ENCODE data around the gene TMEM225B. TPM values are rescaled to one million over a fixed set of nuclear protein-coding genes. Genes with fewer than 3 reads are reported as not detected.
A peak's percentile ranks its signal among the peaks of the same experiment; 100 is the strongest.
"Not testable (repeated sequence)": the region's sequence is repeated elsewhere in the genome, so short reads cannot be mapped to it uniquely, and the experiment has no call there.

Gene TMEM225B
- total RNA-seq, 1 experiment from 2014 or later = not detected

DNA sequence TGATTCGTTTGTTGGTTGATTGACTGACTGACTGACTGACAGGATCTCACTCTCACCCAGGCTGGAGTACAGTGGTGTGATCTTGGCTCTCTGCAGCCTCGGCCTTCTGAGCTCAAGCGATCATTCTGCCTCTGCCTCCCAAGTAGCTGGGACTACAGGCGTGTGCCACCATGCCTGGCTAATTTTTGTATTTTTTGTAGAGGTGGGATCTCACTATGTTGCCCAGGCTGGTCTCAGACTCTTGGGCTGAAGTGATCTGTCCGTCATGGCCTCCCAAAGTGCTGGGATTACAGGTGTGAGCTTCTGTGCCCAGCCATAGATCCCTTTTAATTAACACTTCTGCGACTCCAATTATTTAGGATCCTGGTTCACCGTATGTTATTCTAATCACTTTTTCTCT is 29.3 kb upstream of the TMEM225B start:
- H3K9me3 ChIP-seq, DNase-seq, H3K27me3 ChIP-seq, H3K4me3 ChIP-seq: not testable (repeated sequence)
- H3K36me3 ChIP-seq = peaks cover 59% of the 10 kb centered on the region

GRCh38 chr7:99571768-99572167 is 26.3 kb upstream of the TMEM225B start:
- Histone ChIP-seq H3K36me3 (peaks cover 40% of the 10 kb centered on the region), H3K27me3 (no peaks in the 10 kb centered on the region), H3K4me3 (no peak overlapping the region), H3K9me3 (no peaks in the 10 kb centered on the region)
- no peak for DNase-seq

DNA sequence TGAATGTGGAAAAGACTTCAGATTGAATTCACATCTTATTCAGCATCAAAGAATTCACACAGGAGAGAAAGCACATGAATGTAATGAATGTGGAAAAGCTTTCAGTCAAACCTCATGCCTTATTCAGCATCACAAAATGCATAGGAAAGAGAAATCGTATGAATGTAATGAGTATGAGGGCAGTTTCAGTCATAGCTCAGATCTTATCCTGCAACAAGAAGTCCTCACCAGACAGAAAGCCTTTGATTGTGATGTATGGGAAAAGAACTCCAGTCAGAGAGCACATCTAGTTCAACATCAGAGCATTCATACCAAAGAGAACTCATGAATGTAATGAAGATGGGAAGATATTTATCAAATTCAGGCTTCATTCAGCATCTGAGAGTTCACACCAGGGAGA is 24.8 kb upstream of the TMEM225B start:
- Histone ChIP-seq H3K27me3 (no peaks in the 10 kb centered on the region), H3K36me3 (peaks cover 40% of the 10 kb centered on the region), H3K9me3 (no peaks in the 10 kb centered on the region), H3K4me3 (no peak overlapping the region)
- DNase-seq = no peak

DNA sequence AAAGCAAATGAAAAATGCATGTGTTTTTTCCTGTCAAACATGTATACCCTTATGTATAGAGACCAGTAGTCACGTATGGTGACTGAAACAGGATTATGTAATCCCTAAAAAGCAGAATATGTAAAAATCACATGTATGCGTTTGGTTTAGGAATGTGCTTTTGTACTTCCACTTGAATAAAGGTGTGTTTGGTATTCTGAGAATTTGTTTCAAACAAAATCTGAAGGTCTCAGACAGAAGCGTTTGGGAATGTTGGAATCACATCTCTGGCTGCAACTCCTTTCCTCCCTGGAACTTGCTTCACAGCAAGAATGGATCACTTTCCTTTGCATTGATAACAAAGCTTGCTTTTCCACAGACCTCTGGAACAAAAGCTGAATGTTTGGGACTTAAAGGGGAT is 21.8 kb upstream of the TMEM225B start:
- Histone ChIP-seq H3K9me3 (no peaks in the 10 kb centered on the region), H3K27me3 (no peaks in the 10 kb centered on the region), H3K4me3 (no peak overlapping the region), H3K36me3 (peaks cover 28% of the 10 kb centered on the region)
- no peak for DNase-seq

- Histone ChIP-seq H3K27me3 (no peaks in the 10 kb centered on the region), H3K9me3 (no peaks in the 10 kb centered on the region), H3K4me3 (no peak overlapping the region), H3K36me3 (peaks cover 4% of the 10 kb centered on the region)
- no peak for DNase-seq
Measured at GRCh38 chr7:99579281-99579955, 18.6 kb upstream of the TMEM225B start.

- DNase-seq = no peak
- Histone ChIP-seq H3K4me3 (peak overlapping the region; percentile 20; the same call in 1 of the 2 replicates), H3K9me3 (no peaks in the 10 kb centered on the region), H3K27me3 (no peaks in the 10 kb centered on the region; the same call in 1 of the 2 replicates), H3K36me3 (no peaks in the 10 kb centered on the region; the same call in 1 of the 2 replicates)
Measured at GRCh38 chr7:99579956-99580777, 17.9 kb upstream of the TMEM225B start.

DNA sequence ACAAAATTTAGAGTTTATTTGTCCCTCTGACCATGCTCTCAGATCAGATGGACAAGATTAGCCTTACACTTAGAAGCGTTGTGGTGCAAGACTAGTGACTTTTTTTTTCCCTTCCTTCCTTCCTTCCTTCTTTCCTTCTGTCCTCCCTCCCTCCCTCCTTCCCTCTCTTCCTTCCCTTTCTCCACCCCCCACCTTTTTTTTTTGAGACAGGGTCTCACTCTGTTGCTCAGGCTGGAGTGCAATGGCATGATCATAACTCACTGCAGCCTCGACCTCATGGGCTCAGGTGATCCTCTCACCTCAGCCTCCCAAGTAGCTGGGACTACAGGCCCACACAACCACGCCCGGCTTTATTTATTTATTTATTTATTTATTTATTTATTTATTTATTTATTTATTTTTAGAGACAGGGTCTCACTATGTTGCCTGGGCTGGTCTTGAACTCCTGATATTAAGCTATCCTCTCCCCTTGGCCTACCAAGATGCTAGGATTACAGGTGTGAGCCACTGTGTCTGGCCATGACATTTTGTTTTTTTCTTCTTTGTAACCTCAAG is 17.2 kb upstream of the TMEM225B start:
- H3K4me3 ChIP-seq, H3K9me3 ChIP-seq, H3K27me3 ChIP-seq, H3K36me3 ChIP-seq, DNase-seq: not testable (repeated sequence)

DNA sequence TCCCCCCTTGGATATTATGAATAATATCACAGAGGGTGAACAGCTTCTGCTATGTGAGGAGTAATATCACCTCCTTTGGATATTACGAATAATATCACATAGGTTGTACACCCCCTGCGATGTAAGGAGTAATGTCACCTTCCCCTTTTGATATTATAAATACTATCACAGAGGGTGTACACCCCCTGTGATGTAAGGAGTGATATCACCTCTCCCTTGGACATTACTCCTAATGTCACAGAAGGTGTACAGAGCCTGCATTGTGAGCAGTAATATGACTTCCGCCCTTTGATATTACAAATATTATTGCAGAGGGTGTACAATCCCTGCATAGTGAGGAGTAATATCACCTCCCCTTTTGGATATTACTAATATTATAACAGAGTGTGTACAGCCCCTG is 9.2 kb upstream of the TMEM225B start:
- H3K9me3 ChIP-seq = no peaks in the 10 kb centered on the region
- H3K36me3 ChIP-seq = no peaks in the 10 kb centered on the region
- no peak overlapping the region for H3K4me3 ChIP-seq
- DNase-seq = no peak
- H3K27me3 ChIP-seq = no peaks in the 10 kb centered on the region; the same call in none of the 2 replicates

- DNase-seq = no peak
- Histone ChIP-seq H3K9me3 (no peaks in the 10 kb centered on the region), H3K36me3 (no peaks in the 10 kb centered on the region)
Measured at GRCh38 chr7:99594948-99595745, 2.9 kb upstream of the TMEM225B start.

DNA sequence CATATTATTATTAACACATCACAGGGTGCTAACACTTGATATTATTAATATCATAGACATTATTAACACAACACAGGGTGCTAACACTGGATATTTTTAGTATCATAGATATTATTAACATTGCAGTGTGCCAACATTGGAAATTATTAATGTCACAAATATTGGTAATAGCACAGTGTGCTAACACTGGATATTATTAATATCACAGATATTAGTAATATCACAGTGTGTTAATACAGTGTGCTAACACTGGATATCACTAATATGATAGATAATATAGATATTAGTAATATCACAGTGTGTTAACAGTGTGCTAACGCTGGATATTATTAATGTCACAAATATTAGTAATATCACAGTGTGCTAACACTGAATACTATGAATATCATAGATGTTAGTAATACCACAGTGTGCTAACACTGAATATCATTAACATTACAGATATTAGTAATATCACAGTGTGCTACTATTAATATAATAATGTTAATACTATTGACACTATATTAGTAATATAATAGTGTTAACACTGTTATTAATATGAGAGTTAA is 1.6 kb upstream of the TMEM225B start:
- Histone ChIP-seq H3K36me3 (no peaks in the 10 kb centered on the region), H3K4me3 (no peak overlapping the region), H3K9me3 (no peaks in the 10 kb centered on the region), H3K27me3 (peaks cover 8% of the 10 kb centered on the region)
- DNase-seq = no peak

More at GRCh38 chr7:99594948-99595745, 2.9 kb upstream of the TMEM225B start:
- Histone ChIP-seq H3K4me3 (no peak overlapping the region), H3K27me3 (peaks cover 8% of the 10 kb centered on the region)

DNA sequence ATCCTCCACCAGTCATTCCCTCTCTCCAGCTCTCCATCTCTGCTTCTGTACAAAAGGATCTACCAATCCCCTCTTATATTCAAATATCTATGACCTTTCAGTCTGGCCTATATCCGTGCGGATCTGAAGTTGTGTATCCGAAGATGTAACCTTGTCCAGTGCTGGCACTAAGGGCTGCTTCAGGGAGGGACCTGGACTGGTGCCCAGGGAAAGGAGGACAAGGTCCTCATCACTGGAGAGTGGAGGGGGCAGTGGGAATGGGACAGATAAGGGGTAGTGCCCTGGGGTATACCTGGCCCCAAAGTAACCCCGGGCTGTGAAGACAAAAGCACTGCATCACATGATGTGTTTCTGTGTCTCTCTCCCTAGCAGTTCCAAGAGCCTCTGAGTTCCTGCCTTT is 1.8 kb downstream of the TMEM225B start:
- Histone ChIP-seq H3K4me3 (no peak overlapping the region), H3K9me3 (no peaks in the 10 kb centered on the region), H3K36me3 (no peaks in the 10 kb centered on the region), H3K27me3 (no peaks in the 10 kb centered on the region)
- DNase-seq = no peak

DNA sequence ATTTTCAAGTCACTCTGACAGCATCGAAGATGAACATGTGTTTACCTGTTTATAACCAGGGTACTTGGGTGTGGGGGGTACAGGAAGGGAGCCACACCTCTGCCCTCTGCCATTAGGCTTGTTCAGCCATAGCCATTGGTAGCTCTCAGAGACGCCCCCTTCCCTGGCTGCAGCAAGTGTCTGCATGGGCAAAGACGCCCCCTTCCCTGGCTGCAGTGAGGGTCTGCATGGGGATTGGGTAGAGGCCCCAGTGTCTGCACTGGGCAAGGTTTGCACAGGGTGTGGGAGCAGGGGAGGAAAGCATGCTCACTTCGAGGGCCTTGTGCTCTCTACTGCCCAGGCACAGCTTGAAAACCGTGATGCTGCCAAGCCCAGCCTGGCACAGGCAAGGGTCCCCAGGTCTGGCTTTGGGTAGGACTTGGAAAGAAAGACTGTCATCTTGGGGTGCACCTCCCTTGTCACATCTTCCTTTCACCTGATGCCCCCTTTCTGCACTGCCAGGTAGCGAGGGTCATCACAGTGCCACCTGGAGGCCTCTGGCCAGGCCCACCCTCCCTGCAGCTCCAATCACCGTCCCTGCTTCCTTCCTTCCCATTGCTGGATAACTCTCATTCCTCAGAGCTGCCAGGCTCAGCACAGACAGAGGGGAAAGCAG is 3.7 kb downstream of the TMEM225B start:
- H3K36me3 ChIP-seq = no peaks in the 10 kb centered on the region
- no peak for DNase-seq
- no peak overlapping the region for H3K4me3 ChIP-seq
- no peaks in the 10 kb centered on the region for H3K9me3 ChIP-seq
- no peaks in the 10 kb centered on the region for H3K27me3 ChIP-seq

- no peak for DNase-seq
- Histone ChIP-seq H3K36me3 (no peaks in the 10 kb centered on the region), H3K4me3 (no peak overlapping the region), H3K27me3 (no peaks in the 10 kb centered on the region), H3K9me3 (no peaks in the 10 kb centered on the region)
Measured at GRCh38 chr7:99605527-99605926, 7.5 kb downstream of the TMEM225B start.

GRCh38 chr7:99606531-99606930 is 8.5 kb downstream of the TMEM225B start:
- Histone ChIP-seq H3K27me3 (no peaks in the 10 kb centered on the region), H3K36me3 (no peaks in the 10 kb centered on the region), H3K4me3 (no peak overlapping the region), H3K9me3 (no peaks in the 10 kb centered on the region)
- DNase-seq = no peak

- Histone ChIP-seq H3K4me3 (no peak overlapping the region), H3K27me3 (no peaks in the 10 kb centered on the region), H3K9me3 (no peaks in the 10 kb centered on the region), H3K36me3 (no peaks in the 10 kb centered on the region)
- DNase-seq = no peak
Measured at GRCh38 chr7:99607548-99607947, 9.5 kb downstream of the TMEM225B start.

GRCh38 chr7:99614495-99614894 is 16.4 kb downstream of the TMEM225B start:
- no peak for DNase-seq
- no peaks in the 10 kb centered on the region for H3K27me3 ChIP-seq
- no peak overlapping the region for H3K4me3 ChIP-seq
- H3K36me3 ChIP-seq = peaks cover 9% of the 10 kb centered on the region
- H3K9me3 ChIP-seq = no peaks in the 10 kb centered on the region
